ENCODE data around the gene MCTP2. TPM values are rescaled to one million over a fixed set of nuclear protein-coding genes. Genes with fewer than 3 reads are reported as not detected.

The MCTP2 gene
- total RNA-seq, 2 donors from 2014 or later: 19.6 to 32.9 TPM

GRCh38 chr15:94509259-94509658 lies 277.9 kb downstream of the MCTP2 start:
- H3K9me3 Mint-ChIP-seq: peaks cover 6% of the 10 kb centered on the region
- H3K27me3 Mint-ChIP-seq: no peaks in the 10 kb centered on the region
- ATAC-seq (replicated peaks): no peak
- no peak overlapping the region for H3K27ac Mint-ChIP-seq
- H3K36me3 Mint-ChIP-seq (ENCODE audit: low read depth): no peaks in the 10 kb centered on the region
- H3K4me3 Mint-ChIP-seq: no peak overlapping the region
- no peaks in the 10 kb centered on the region for H3K4me1 Mint-ChIP-seq

- Mint-ChIP-seq H3K27ac (no peak overlapping the region), H3K4me1 (no peaks in the 10 kb centered on the region), H3K27me3 (peaks cover 5% of the 10 kb centered on the region)
Measured at GRCh38 chr15:94522125-94522524, 290.8 kb downstream of the MCTP2 start.

GRCh38 chr15:94523873-94524272 lies 292.5 kb downstream of the MCTP2 start:
- Mint-ChIP-seq H3K36me3 (ENCODE audit: low read depth) (no peaks in the 10 kb centered on the region), H3K27ac (no peak overlapping the region), H3K27me3 (peaks cover 10% of the 10 kb centered on the region), H3K4me1 (no peaks in the 10 kb centered on the region), H3K4me3 (no peak overlapping the region), H3K9me3 (peaks cover 4% of the 10 kb centered on the region)
- ATAC-seq (replicated peaks): no peak

More at GRCh38 chr15:94522125-94522524, 290.8 kb downstream of the MCTP2 start:
- no peaks in the 10 kb centered on the region for H3K9me3 Mint-ChIP-seq
- no peak for ATAC-seq (replicated peaks)
- H3K4me3 Mint-ChIP-seq: no peak overlapping the region
- no peaks in the 10 kb centered on the region for H3K36me3 Mint-ChIP-seq (ENCODE audit: low read depth)

- H3K27me3 Mint-ChIP-seq: peaks cover 5% of the 10 kb centered on the region
- no peak overlapping the region for H3K27ac Mint-ChIP-seq
- H3K36me3 Mint-ChIP-seq (ENCODE audit: low read depth): no peaks in the 10 kb centered on the region
- peaks cover 5% of the 10 kb centered on the region for H3K9me3 Mint-ChIP-seq
- H3K4me1 Mint-ChIP-seq: no peaks in the 10 kb centered on the region
- no peak for ATAC-seq (replicated peaks)
- no peak overlapping the region for H3K4me3 Mint-ChIP-seq
Measured at GRCh38 chr15:94524565-94524964, 293.2 kb downstream of the MCTP2 start.

- Mint-ChIP-seq H3K27ac (no peak overlapping the region), H3K4me3 (no peak overlapping the region), H3K4me1 (no peaks in the 10 kb centered on the region), H3K9me3 (peaks cover 5% of the 10 kb centered on the region), H3K36me3 (ENCODE audit: low read depth) (no peaks in the 10 kb centered on the region), H3K27me3 (peaks cover 5% of the 10 kb centered on the region)
- ATAC-seq (replicated peaks): no peak
Measured at GRCh38 chr15:94526071-94526689, 294.8 kb downstream of the MCTP2 start.

- H3K4me3 Mint-ChIP-seq: no peak overlapping the region
- no peaks in the 10 kb centered on the region for H3K36me3 Mint-ChIP-seq (ENCODE audit: low read depth)
- peaks cover 19% of the 10 kb centered on the region for H3K27me3 Mint-ChIP-seq
- no peak for ATAC-seq (replicated peaks)
- H3K9me3 Mint-ChIP-seq: peaks cover 9% of the 10 kb centered on the region
- H3K27ac Mint-ChIP-seq: no peak overlapping the region
- no peaks in the 10 kb centered on the region for H3K4me1 Mint-ChIP-seq
Measured at GRCh38 chr15:94532226-94532625, 300.9 kb downstream of the MCTP2 start.
